H9 (cell line): ENCODE data around the gene TRIM43. TPM values are rescaled to one million over a fixed set of nuclear protein-coding genes. Genes with fewer than 3 reads are reported as not detected.
"Not testable (repeated sequence)": the region's sequence is repeated elsewhere in the genome, so short reads cannot be mapped to it uniquely, and the experiment has no call there.

Source experiments
- DNase-seq: peaks from one replicate; pipeline ENCODE4 v3.0.0-alpha.2; 2017
- H2AFZ ChIP-seq: one replicate; pipeline ENCODE4 v1.6.1; 2013; ENCODE audit warnings: mild to moderate bottlenecking, low read length, control low read depth, moderate library complexity
- H2AK5ac ChIP-seq: 2 replicates; pipeline ENCODE4 v1.6.1; 2013; ENCODE audit warnings: low read length, control low read depth, mixed read lengths; ENCODE audit not compliant: insufficient read length
- H2BK120ac ChIP-seq: one replicate; pipeline ENCODE4 v1.6.1; 2013; ENCODE audit warnings: low read depth, mild to moderate bottlenecking, low read length, control low read depth, inconsistent platforms; ENCODE audit not compliant: poor library complexity, severe bottlenecking
- H2BK12ac ChIP-seq: 2 replicates; pipeline ENCODE4 v1.6.1; 2013; ENCODE audit warnings: low read length, control low read depth, mixed read lengths, low read depth; ENCODE audit not compliant: insufficient read length
- H2BK15ac ChIP-seq: 2 replicates; pipeline ENCODE4 v1.6.1; 2013; ENCODE audit warnings: low read depth, low read length, control low read depth
- H2BK20ac ChIP-seq: one replicate; pipeline ENCODE4 v1.6.1; 2013; ENCODE audit warnings: low read depth, mild to moderate bottlenecking, low read length, control low read depth, inconsistent platforms; ENCODE audit not compliant: poor library complexity, severe bottlenecking
- H2BK5ac ChIP-seq: 2 replicates; pipeline ENCODE4 v1.6.1; 2013; ENCODE audit warnings: low read length, control low read depth, mixed read lengths; ENCODE audit not compliant: insufficient read length
- H3K14ac ChIP-seq: 2 replicates; pipeline ENCODE4 v1.6.1; 2013; ENCODE audit warnings: low read length, control low read depth; ENCODE audit not compliant: insufficient read depth
- H3K18ac ChIP-seq: 2 replicates; pipeline ENCODE4 v1.6.1; 2013; ENCODE audit warnings: low read depth, mild to moderate bottlenecking, mixed read lengths, low read length, control low read depth; ENCODE audit not compliant: insufficient read length
- H3K23ac ChIP-seq: 2 replicates; pipeline ENCODE4 v1.6.1; 2013; ENCODE audit warnings: low read length, control low read depth, mixed read lengths, low read depth; ENCODE audit not compliant: insufficient read length
- H3K23me2 ChIP-seq: 2 replicates; pipeline ENCODE4 v1.6.1; 2013; ENCODE audit warnings: low read depth, mild to moderate bottlenecking, mixed read lengths, low read length, control low read depth; ENCODE audit not compliant: insufficient read length, poor library complexity, severe bottlenecking
- H3K27ac ChIP-seq: 2 replicates; pipeline ENCODE4 v1.5.1; 2013; ENCODE audit warnings: low read length, control low read depth, mixed read lengths, low read depth; ENCODE audit not compliant: insufficient read length
- H3K27me3 ChIP-seq: 2 replicates; pipeline ENCODE4 v1.6.1; 2013; ENCODE audit warnings: low read length, control low read depth, inconsistent platforms; ENCODE audit not compliant: insufficient read depth
- H3K4ac ChIP-seq: 2 replicates; pipeline ENCODE4 v1.6.1; 2013; ENCODE audit warnings: low read depth, mild to moderate bottlenecking, control low read depth, inconsistent platforms, low read length, moderate library complexity
- H3K4me1 ChIP-seq: 2 replicates; pipeline ENCODE4 v1.6.1; 2013; ENCODE audit warnings: low read length, control low read depth, inconsistent platforms; ENCODE audit not compliant: insufficient read depth
- H3K4me2 ChIP-seq: 2 replicates; pipeline ENCODE4 v1.6.1; 2013; ENCODE audit warnings: low read length, control low read depth, mixed read lengths; ENCODE audit not compliant: insufficient read length, insufficient read depth
- H3K56ac ChIP-seq: 2 replicates; pipeline ENCODE4 v1.6.1; 2013; ENCODE audit warnings: low read depth, mild to moderate bottlenecking, mixed read lengths, low read length, control low read depth; ENCODE audit not compliant: insufficient read length
- H3K79me1 ChIP-seq: 2 replicates; pipeline ENCODE4 v1.6.1; 2013; ENCODE audit warnings: low read depth, mild to moderate bottlenecking, moderate library complexity, low read length, control low read depth, inconsistent platforms; ENCODE audit not compliant: insufficient read depth, poor library complexity, severe bottlenecking
- H3K79me2 ChIP-seq: 2 replicates; pipeline ENCODE4 v1.6.1; 2013; ENCODE audit warnings: low read length, control low read depth, inconsistent platforms; ENCODE audit not compliant: insufficient read depth
- H3K9ac ChIP-seq: 2 replicates; pipeline ENCODE4 v1.6.1; 2013; ENCODE audit warnings: low read length, control low read depth, mixed read lengths; ENCODE audit not compliant: insufficient read length; ENCODE audit errors: extremely low read depth
- H3K9me3 ChIP-seq: one replicate; pipeline ENCODE4 v1.6.1; 2013; ENCODE audit warnings: low read depth, low read length, inconsistent platforms; ENCODE audit not compliant: control insufficient read depth
- H3T11ph ChIP-seq: one replicate; pipeline ENCODE4 v1.6.1; 2013; ENCODE audit warnings: mild to moderate bottlenecking, low read length, control low read depth, inconsistent platforms
- H4K20me1 ChIP-seq: one replicate; pipeline ENCODE4 v1.6.1; 2013; ENCODE audit not compliant: control insufficient read depth, insufficient read length, insufficient read depth
- H4K5ac ChIP-seq: 2 replicates; pipeline ENCODE4 v1.6.1; 2013; ENCODE audit warnings: low read depth, mild to moderate bottlenecking, mixed read lengths, low read length, control low read depth; ENCODE audit not compliant: insufficient read length
- H4K8ac ChIP-seq: replicated peaks from 2 replicates; pipeline ENCODE4 v1.6.1; 2013; ENCODE audit warnings: low read length, control low read depth, mixed read lengths, low read depth; ENCODE audit not compliant: insufficient read length
- H4K91ac ChIP-seq: 2 replicates; pipeline ENCODE4 v1.6.1; 2013; ENCODE audit warnings: low read depth, mild to moderate bottlenecking, moderate library complexity, mixed read lengths, low read length, control low read depth; ENCODE audit not compliant: insufficient read length
- H3K27ac Mint-ChIP-seq, 3 experiments: 2 replicates in 2 of 3; 3 replicates in 1 of 3; pipeline ENCODE4 v1.8.0; 2020 to 2021; ENCODE audit warnings: mixed read lengths in 3 of 3, mild to moderate bottlenecking in 1 of 3, moderate library complexity in 1 of 3
- H3K27me3 Mint-ChIP-seq: 2 replicates; pipeline ENCODE4 v1.8.0; 2021; ENCODE audit warnings: low read depth, mild to moderate bottlenecking, moderate library complexity, mixed read lengths
- H3K36me3 Mint-ChIP-seq, 3 experiments: 2 replicates in 2 of 3; 3 replicates in 1 of 3; pipeline ENCODE4 v1.8.0; 2020 to 2021; ENCODE audit warnings: low read depth in 3 of 3, mixed read lengths in 3 of 3; ENCODE audit not compliant: insufficient read depth in 1 of 3
- H3K4me1 Mint-ChIP-seq, 2 experiments: 2 replicates each; pipeline ENCODE4 v1.8.0; 2020; ENCODE audit warnings: mixed read lengths in 2 of 2
- H3K4me3 Mint-ChIP-seq, 2 experiments: 2 replicates in 1 of 2; 3 replicates in 1 of 2; pipeline ENCODE4 v1.8.0; 2020 to 2021; ENCODE audit warnings: mild to moderate bottlenecking in 2 of 2, mixed read lengths in 2 of 2, moderate library complexity in 1 of 2
- H3K9me3 Mint-ChIP-seq, 2 experiments: 2 replicates in 1 of 2; 3 replicates in 1 of 2; pipeline ENCODE4 v1.8.0; 2020; ENCODE audit warnings: mild to moderate bottlenecking in 2 of 2, mixed read lengths in 2 of 2, moderate library complexity in 1 of 2
- WGBS: extraction: QIAGEN DNeasy Blood & Tissue Kit; methylation state at CpG from one replicate; pipeline ENCODE4 v1.1.7; 2013; ENCODE audit warnings: missing lambda C conversion rate, low lambda C conversion rate, mixed read lengths; ENCODE audit not compliant: insufficient read length; ENCODE audit errors: extremely low coverage; 5-methylcytosine and 5-hydroxymethylcytosine counted together
- total RNA-seq: library from RNA; stranded (reverse); gene quantifications from 2 replicates; pipeline ENCODE4 v1.2.1, GENCODE V29; 2021
- TF ChIP-seq, protein P1 (sequence below): fragments of 200-600 bp; sonication (generic); conservative IDR thresholded peaks from 3 replicates; pipeline ENCODE4 v1.8.0; 2021; ENCODE audit warnings: antibody characterized with exemption, mild to moderate bottlenecking

Gene TRIM43
- total RNA-seq, 1 experiment from 2014 or later = not detected

GRCh38 chr2:95578539-95578938, 13.3 kb upstream of the TRIM43 start:
- no peaks in the 10 kb centered on the region for H3K9me3 ChIP-seq
- no peaks in the 10 kb centered on the region for H4K20me1 ChIP-seq
- no peak overlapping the region for H2BK5ac ChIP-seq
- H3K4me1 ChIP-seq = no peaks in the 10 kb centered on the region
- no peak overlapping the region for H4K8ac ChIP-seq
- WGBS = no CpG with 5 or more reads among the region's 1 CpG
- no peaks in the 10 kb centered on the region for H3K23me2 ChIP-seq
- H2AK5ac ChIP-seq = no peak overlapping the region
- no peak for DNase-seq
- H3K79me1 ChIP-seq = no peaks in the 10 kb centered on the region
- H3T11ph ChIP-seq = no peak overlapping the region
- Mint-ChIP-seq H3K9me3 (peaks cover 0 to 28% of the 10 kb centered on the region in 2 experiments; a peak in 2 of 5 replicates), H3K27ac (no peak overlapping the region), H3K36me3 (no peaks in the 10 kb centered on the region), H3K27me3 (0 out of 2 replicates have a peak, but pooled peaks cover 4% of the 10 kb centered on the region), H3K4me3 (no peak overlapping the region), H3K4me1 (peaks cover 0 to 2% of the 10 kb centered on the region in 2 experiments; a peak in 1 of 4 replicates)
- no peak overlapping the region for H2BK20ac ChIP-seq
- H2BK15ac ChIP-seq = no peak overlapping the region
- no peak overlapping the region for H4K5ac ChIP-seq
- H2AFZ ChIP-seq = no peak overlapping the region
- H3K23ac ChIP-seq = no peak overlapping the region
- H3K9ac ChIP-seq = no peak overlapping the region
- H3K18ac ChIP-seq = no peak overlapping the region
- no peak overlapping the region for H3K4ac ChIP-seq
- H3K14ac ChIP-seq = no peak overlapping the region
- TF ChIP-seq, protein P1, sequence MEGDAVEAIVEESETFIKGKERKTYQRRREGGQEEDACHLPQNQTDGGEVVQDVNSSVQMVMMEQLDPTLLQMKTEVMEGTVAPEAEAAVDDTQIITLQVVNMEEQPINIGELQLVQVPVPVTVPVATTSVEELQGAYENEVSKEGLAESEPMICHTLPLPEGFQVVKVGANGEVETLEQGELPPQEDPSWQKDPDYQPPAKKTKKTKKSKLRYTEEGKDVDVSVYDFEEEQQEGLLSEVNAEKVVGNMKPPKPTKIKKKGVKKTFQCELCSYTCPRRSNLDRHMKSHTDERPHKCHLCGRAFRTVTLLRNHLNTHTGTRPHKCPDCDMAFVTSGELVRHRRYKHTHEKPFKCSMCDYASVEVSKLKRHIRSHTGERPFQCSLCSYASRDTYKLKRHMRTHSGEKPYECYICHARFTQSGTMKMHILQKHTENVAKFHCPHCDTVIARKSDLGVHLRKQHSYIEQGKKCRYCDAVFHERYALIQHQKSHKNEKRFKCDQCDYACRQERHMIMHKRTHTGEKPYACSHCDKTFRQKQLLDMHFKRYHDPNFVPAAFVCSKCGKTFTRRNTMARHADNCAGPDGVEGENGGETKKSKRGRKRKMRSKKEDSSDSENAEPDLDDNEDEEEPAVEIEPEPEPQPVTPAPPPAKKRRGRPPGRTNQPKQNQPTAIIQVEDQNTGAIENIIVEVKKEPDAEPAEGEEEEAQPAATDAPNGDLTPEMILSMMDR = no peak
- no peak overlapping the region for H4K91ac ChIP-seq
- no peak overlapping the region for H3K27ac ChIP-seq
- H3K56ac ChIP-seq = no peak overlapping the region
- no peak overlapping the region for H2BK12ac ChIP-seq
- H3K4me2 ChIP-seq = no peak overlapping the region
- H3K27me3 ChIP-seq = no peaks in the 10 kb centered on the region
- H3K79me2 ChIP-seq = no peaks in the 10 kb centered on the region
- H2BK120ac ChIP-seq = no peak overlapping the region

GRCh38 chr2:95583545-95583944, 8.3 kb upstream of the TRIM43 start:
- H2AK5ac ChIP-seq, H3K9me3 ChIP-seq, H3K79me2 ChIP-seq, H3K27me3 Mint-ChIP-seq, H3K36me3 Mint-ChIP-seq, H3K27ac Mint-ChIP-seq, H3K27ac ChIP-seq, H2BK20ac ChIP-seq, DNase-seq, H2AFZ ChIP-seq, H3K4me1 ChIP-seq, H3K4me3 Mint-ChIP-seq, H4K20me1 ChIP-seq, H3K23me2 ChIP-seq, H2BK120ac ChIP-seq, H3K79me1 ChIP-seq, H2BK15ac ChIP-seq, H3K18ac ChIP-seq, H3K4ac ChIP-seq, H3K27me3 ChIP-seq, H3K9ac ChIP-seq, H4K91ac ChIP-seq, H4K5ac ChIP-seq, H3K4me2 ChIP-seq, H3K23ac ChIP-seq, H2BK5ac ChIP-seq, H2BK12ac ChIP-seq, H3K4me1 Mint-ChIP-seq, H3T11ph ChIP-seq, H3K56ac ChIP-seq, H3K14ac ChIP-seq, H4K8ac ChIP-seq: not testable (repeated sequence)
- WGBS = no CpG with 5 or more reads among the region's 4 CpGs
- peaks cover 0 to 26% of the 10 kb centered on the region in 2 experiments; a peak in 2 of 5 replicates for H3K9me3 Mint-ChIP-seq
